HEK293 (cell line): ENCODE data around the gene AHCYL1.

ENCODE experiments used
- CTCF ChIP-seq: fragments of 450-650 bp; formaldehyde crosslinking; IDR thresholded peaks from 2 replicates; pipeline ENCODE4 v1.5.1; 2016; ENCODE audit warnings: missing biosample characterization, missing genetic modification characterization
- SCRT2 ChIP-seq: fragments of 450-650 bp; formaldehyde crosslinking; IDR thresholded peaks from 2 replicates; pipeline ENCODE4 v1.5.1; 2016; ENCODE audit warnings: missing biosample characterization, missing genetic modification characterization
- ZBTB8A ChIP-seq: fragments of 450-650 bp; formaldehyde crosslinking; IDR thresholded peaks from 2 replicates; pipeline ENCODE4 v1.5.1; 2016; ENCODE audit warnings: missing biosample characterization, missing genetic modification characterization
- ZFP3 ChIP-seq: fragments of 450-650 bp; formaldehyde crosslinking; IDR thresholded peaks from 2 replicates; pipeline ENCODE4 v1.5.1; 2016; ENCODE audit warnings: low read depth, missing biosample characterization, missing genetic modification characterization
- ZNF239 ChIP-seq: fragments of 450-650 bp; formaldehyde crosslinking; IDR thresholded peaks from 2 replicates; pipeline ENCODE4 v1.5.1; 2016; ENCODE audit warnings: missing biosample characterization, missing genetic modification characterization
- ZNF398 ChIP-seq: fragments of 450-650 bp; formaldehyde crosslinking; IDR thresholded peaks from 2 replicates; pipeline ENCODE4 v1.5.1; 2017; ENCODE audit warnings: missing biosample characterization, missing genetic modification characterization
- ZNF426 ChIP-seq: fragments of 450-650 bp; formaldehyde crosslinking; IDR thresholded peaks from 2 replicates; pipeline ENCODE4 v1.5.1; 2017; ENCODE audit warnings: missing biosample characterization, missing genetic modification characterization, mild to moderate bottlenecking, inconsistent platforms, moderate library complexity
- ZNF677 ChIP-seq: fragments of 450-650 bp; IDR thresholded peaks from 2 replicates; pipeline ENCODE4 v1.5.0; 2018; ENCODE audit warnings: missing biosample characterization, mild to moderate bottlenecking, missing genetic modification characterization, moderate library complexity

- TF ChIP-seq CTCF (tag by site-specific recombination) = no peak
- TF ChIP-seq SCRT2 (tag by site-specific recombination) = no peak
- TF ChIP-seq ZFP3 (tag by site-specific recombination) = no peak
- TF ChIP-seq ZBTB8A (tag by site-specific recombination) = no peak
- TF ChIP-seq ZNF426 (tag by site-specific recombination) = no peak
- TF ChIP-seq ZNF398 (tag by site-specific recombination) = no peak
- TF ChIP-seq ZNF239 (tag by site-specific recombination) = no peak
- TF ChIP-seq ZNF677 (tag by site-specific recombination) = no peak
Observed at GRCh38 chr1:109977225-109977624, 7.3 kb upstream of the AHCYL1 start.
